SK-N-SH treated with all-trans-retinoic acid at 6 μM for 48 hours (cell line): ENCODE data around the gene BCL6B.

ENCODE experiments used
- GLIS3 ChIP-seq: fragments of 250-450 bp; sonication (Bioruptor Pico); IDR thresholded peaks from 2 replicates; pipeline ENCODE4 v1.5.0; 2020; ENCODE audit warnings: mild to moderate bottlenecking, moderate library complexity
- OSR1 ChIP-seq: fragments of 250-450 bp; sonication (Bioruptor Pico); IDR thresholded peaks from 2 replicates; pipeline ENCODE4 v1.8.0; 2022; ENCODE audit warnings: moderate library complexity, mild to moderate bottlenecking, inconsistent platforms
- RARB ChIP-seq: fragments of 250-450 bp; sonication (Bioruptor Pico); IDR thresholded peaks from 2 replicates; pipeline ENCODE4 v1.8.0; 2021; ENCODE audit warnings: mild to moderate bottlenecking, moderate library complexity
- SNAI2 ChIP-seq: fragments of 250-450 bp; sonication (Bioruptor Pico); IDR thresholded peaks from 2 replicates; pipeline ENCODE4 v1.5.0; 2020; ENCODE audit warnings: mild to moderate bottlenecking, moderate library complexity
- ZNF565 ChIP-seq: fragments of 450-650 bp; formaldehyde crosslinking; conservative IDR thresholded peaks from 2 replicates; pipeline ENCODE4 v1.5.0; 2020; ENCODE audit warnings: low read depth, mild to moderate bottlenecking, moderate library complexity
- ZNF70 ChIP-seq: fragments of 450-650 bp; formaldehyde crosslinking; IDR thresholded peaks from 2 replicates; pipeline ENCODE4 v1.5.0; 2020; ENCODE audit warnings: mild to moderate bottlenecking, moderate library complexity
- TF ChIP-seq, protein P1 (sequence below): fragments of 250-450 bp; sonication (Bioruptor Pico); IDR thresholded peaks from 2 replicates; pipeline ENCODE4 v1.8.0; 2020; ENCODE audit warnings: mild to moderate bottlenecking, moderate library complexity, borderline replicate concordance
- TF ChIP-seq, protein P2 (sequence below): fragments of 250-450 bp; sonication (Bioruptor Pico); IDR thresholded peaks from 2 replicates; pipeline ENCODE4 v1.5.1; 2020; ENCODE audit warnings: low read depth, mild to moderate bottlenecking, moderate library complexity
- TF ChIP-seq, protein P3 (sequence below): fragments of 250-450 bp; sonication (Bioruptor Pico); IDR thresholded peaks from 2 replicates; pipeline ENCODE4 v1.5.1; 2021; ENCODE audit warnings: mild to moderate bottlenecking, moderate library complexity

DNA sequence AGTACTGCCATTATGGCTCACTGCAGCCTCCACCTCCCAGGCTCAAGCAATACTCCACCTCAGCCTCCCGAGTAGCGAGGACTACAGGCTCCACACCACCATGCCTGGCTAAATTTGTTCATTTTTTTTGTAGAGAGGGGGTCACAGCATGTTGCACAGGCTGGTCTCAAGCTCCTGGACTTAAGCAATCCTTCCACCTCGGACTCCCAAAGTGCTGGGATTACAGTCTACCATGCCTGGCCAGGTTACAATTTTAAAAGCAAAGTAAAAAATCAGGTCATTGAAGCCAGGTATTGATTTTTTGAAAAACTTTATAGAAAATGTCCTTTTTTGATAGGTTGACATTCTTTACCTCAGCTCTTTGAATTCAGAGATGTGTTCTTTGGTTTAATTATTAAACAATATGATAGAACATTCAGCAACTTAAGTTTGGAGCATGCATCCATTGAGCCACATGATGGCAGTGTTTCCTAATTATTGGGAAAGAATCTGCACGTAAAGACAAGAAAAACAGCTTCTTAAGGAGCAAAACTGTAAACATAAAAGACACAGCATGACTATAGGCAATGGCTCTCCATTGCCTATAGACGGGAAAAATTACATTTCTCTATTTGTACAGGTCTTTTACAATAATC is 22.8 kb downstream of the BCL6B start:
- TF ChIP-seq, protein P1, sequence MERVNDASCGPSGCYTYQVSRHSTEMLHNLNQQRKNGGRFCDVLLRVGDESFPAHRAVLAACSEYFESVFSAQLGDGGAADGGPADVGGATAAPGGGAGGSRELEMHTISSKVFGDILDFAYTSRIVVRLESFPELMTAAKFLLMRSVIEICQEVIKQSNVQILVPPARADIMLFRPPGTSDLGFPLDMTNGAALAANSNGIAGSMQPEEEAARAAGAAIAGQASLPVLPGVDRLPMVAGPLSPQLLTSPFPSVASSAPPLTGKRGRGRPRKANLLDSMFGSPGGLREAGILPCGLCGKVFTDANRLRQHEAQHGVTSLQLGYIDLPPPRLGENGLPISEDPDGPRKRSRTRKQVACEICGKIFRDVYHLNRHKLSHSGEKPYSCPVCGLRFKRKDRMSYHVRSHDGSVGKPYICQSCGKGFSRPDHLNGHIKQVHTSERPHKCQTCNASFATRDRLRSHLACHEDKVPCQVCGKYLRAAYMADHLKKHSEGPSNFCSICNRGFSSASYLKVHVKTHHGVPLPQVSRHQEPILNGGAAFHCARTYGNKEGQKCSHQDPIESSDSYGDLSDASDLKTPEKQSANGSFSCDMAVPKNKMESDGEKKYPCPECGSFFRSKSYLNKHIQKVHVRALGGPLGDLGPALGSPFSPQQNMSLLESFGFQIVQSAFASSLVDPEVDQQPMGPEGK (CRISPR knock-in tag) = no peak
- TF ChIP-seq OSR1 = no peak
- TF ChIP-seq, protein P2, sequence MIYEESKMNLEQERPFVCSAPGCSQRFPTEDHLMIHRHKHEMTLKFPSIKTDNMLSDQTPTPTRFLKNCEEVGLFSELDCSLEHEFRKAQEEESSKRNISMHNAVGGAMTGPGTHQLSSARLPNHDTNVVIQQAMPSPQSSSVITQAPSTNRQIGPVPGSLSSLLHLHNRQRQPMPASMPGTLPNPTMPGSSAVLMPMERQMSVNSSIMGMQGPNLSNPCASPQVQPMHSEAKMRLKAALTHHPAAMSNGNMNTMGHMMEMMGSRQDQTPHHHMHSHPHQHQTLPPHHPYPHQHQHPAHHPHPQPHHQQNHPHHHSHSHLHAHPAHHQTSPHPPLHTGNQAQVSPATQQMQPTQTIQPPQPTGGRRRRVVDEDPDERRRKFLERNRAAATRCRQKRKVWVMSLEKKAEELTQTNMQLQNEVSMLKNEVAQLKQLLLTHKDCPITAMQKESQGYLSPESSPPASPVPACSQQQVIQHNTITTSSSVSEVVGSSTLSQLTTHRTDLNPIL (CRISPR knock-in tag) = no peak
- TF ChIP-seq ZNF70 (CRISPR knock-in tag) = no peak
- no peak for TF ChIP-seq GLIS3 (CRISPR knock-in tag)
- TF ChIP-seq, protein P3, sequence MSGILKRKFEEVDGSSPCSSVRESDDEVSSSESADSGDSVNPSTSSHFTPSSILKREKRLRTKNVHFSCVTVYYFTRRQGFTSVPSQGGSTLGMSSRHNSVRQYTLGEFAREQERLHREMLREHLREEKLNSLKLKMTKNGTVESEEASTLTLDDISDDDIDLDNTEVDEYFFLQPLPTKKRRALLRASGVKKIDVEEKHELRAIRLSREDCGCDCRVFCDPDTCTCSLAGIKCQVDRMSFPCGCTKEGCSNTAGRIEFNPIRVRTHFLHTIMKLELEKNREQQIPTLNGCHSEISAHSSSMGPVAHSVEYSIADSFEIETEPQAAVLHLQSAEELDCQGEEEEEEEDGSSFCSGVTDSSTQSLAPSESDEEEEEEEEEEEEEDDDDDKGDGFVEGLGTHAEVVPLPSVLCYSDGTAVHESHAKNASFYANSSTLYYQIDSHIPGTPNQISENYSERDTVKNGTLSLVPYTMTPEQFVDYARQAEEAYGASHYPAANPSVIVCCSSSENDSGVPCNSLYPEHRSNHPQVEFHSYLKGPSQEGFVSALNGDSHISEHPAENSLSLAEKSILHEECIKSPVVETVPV = no peak
- TF ChIP-seq ZNF565 (CRISPR knock-in tag) = no peak
- no peak for TF ChIP-seq RARB (CRISPR knock-in tag)
- no peak for TF ChIP-seq SNAI2 (CRISPR knock-in tag)
